ENCODE results near the gene IRF8. TPM values are rescaled to one million over a fixed set of nuclear protein-coding genes. Genes with fewer than 3 reads are reported as not detected.

Gene IRF8
- total and polyA plus RNA-seq, 2 of the 13 experiments (the other 11 are each of a cell fraction or from before 2014, with no cell fraction given): not detected

DNA sequence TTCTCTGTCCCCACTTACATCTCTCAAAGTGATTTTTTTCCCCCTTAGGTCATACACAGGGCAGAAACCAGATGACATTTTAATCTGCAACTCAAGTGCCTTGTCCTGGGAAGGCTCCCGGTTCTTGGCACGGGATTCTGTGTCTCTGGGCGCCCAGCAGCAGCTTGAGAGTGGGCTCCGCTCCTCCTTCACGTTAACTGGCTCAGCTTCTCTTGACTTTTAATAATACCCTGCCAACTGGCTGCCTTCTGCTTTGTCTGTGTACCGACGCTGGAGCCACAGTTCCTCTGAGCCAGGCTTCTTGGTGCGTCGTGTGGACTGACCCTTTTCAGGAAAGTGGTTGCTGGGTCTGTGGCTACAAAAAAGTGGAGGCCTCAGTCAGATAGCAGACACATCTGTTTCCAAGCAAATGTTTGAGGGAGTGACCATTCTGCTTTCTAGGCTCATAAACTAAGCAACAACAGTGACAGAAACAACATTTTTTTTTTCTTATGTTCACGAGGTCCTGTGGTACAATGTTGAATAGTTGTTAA lies 64.9 kb downstream of the IRF8 start:
- peaks cover 4 to 38% of the 10 kb centered on the region in 2 experiments; a peak in 4 of 5 replicates for H3K27me3 ChIP-seq (ENCODE audit: control insufficient read depth in 1 of 2, insufficient read depth in 2 of 2, low read length in 2 of 2)
- TF ChIP-seq RELA (CRISPR knock-in tag; IDR thresholded peaks at IDR 0.05): no peak
- no peak for TF ChIP-seq MED1 (CRISPR knock-in tag; IDR thresholded peaks at IDR 0.05)
- TF ChIP-seq CHD4 (IDR thresholded peaks at IDR 0.05; ENCODE audit: borderline replicate concordance, low read length): no peak
- TF ChIP-seq NFIC (IDR thresholded peaks at IDR 0.05; ENCODE audit: low read length): no peak
- TF ChIP-seq NFE2L2 (IDR thresholded peaks at IDR 0.05; ENCODE audit: low read length): no peak
- TF ChIP-seq, protein P1, sequence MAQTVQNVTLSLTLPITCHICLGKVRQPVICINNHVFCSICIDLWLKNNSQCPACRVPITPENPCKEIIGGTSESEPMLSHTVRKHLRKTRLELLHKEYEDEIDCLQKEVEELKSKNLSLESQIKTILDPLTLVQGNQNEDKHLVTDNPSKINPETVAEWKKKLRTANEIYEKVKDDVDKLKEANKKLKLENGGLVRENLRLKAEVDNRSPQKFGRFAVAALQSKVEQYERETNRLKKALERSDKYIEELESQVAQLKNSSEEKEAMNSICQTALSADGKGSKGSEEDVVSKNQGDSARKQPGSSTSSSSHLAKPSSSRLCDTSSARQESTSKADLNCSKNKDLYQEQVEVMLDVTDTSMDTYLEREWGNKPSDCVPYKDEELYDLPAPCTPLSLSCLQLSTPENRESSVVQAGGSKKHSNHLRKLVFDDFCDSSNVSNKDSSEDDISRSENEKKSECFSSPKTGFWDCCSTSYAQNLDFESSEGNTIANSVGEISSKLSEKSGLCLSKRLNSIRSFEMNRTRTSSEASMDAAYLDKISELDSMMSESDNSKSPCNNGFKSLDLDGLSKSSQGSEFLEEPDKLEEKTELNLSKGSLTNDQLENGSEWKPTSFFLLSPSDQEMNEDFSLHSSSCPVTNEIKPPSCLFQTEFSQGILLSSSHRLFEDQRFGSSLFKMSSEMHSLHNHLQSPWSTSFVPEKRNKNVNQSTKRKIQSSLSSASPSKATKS (CRISPR knock-in tag; IDR thresholded peaks at IDR 0.05): no peak
- H3K4me3 ChIP-seq (replicated peaks in 1 of 3; ENCODE audit: insufficient read depth in 1 of 3, low read depth in 2 of 3, low read length in 3 of 3): no peak overlapping the region
- H4K20me1 ChIP-seq (ENCODE audit: insufficient read depth, low read length): no peaks in the 10 kb centered on the region
- no peaks in the 10 kb centered on the region for H3K79me2 ChIP-seq (ENCODE audit: insufficient read depth, low read length)
- ChIA-PET POLR2A (no interaction called here), CTCF (ENCODE audit: low intra/inter-chr PET ratio, low total read pairs) (no interaction called here)
- no peak overlapping the region for H2AFZ ChIP-seq (ENCODE audit: low read length)
- no peak overlapping the region for H3K9ac ChIP-seq (ENCODE audit: insufficient read depth, low read depth, low read length)
- H3K27ac ChIP-seq (ENCODE audit: extremely low read length, insufficient read depth, low read length): no peak overlapping the region
- FAIRE-seq (no peak), ATAC-seq (no peak), DNase-seq (ENCODE audit: low spot score) (no peak)
- H3K4me2 ChIP-seq (ENCODE audit: low read depth, low read length): no peak overlapping the region
- no peaks in the 10 kb centered on the region for H3K4me1 ChIP-seq (ENCODE audit: insufficient read depth, low read length)
- WGBS (ENCODE audit: low lambda C conversion rate): 51% methylated on average over 10 of the region's 10 CpGs
- in situ Hi-C loops (cut with HindIII; ENCODE audit: extremely low pct_ligation_motif_present, low pct_unique_long_range_greater_than_20kb): no loop called here
- intact Hi-C loops (cut with micrococcal nuclease; ENCODE audit: unreplicated experiment): no loop called here
- H3K36me3 ChIP-seq (replicated peaks in 1 of 2; ENCODE audit: control insufficient read depth in 1 of 2, insufficient read depth in 2 of 2, low read length in 2 of 2): no peaks in the 10 kb centered on the region
- no TSS peak for BruUV-seq (replicated peaks)
- no peaks in the 10 kb centered on the region for H3K9me3 ChIP-seq (ENCODE audit: low read length)

GRCh38 chr16:85965125-85965524 lies 66.2 kb downstream of the IRF8 start:
- H3K27ac ChIP-seq (ENCODE audit: extremely low read length, insufficient read depth, low read length): no peak overlapping the region
- ChIA-PET POLR2A (no interaction called here), CTCF (ENCODE audit: low intra/inter-chr PET ratio, low total read pairs) (no interaction called here)
- 82% methylated on average over 7 of the region's 7 CpGs for WGBS (ENCODE audit: low lambda C conversion rate)
- no peak for FAIRE-seq
- H3K4me2 ChIP-seq (ENCODE audit: low read depth, low read length): no peak overlapping the region
- no peak for ATAC-seq
- H3K27me3 ChIP-seq (ENCODE audit: control insufficient read depth in 1 of 2, insufficient read depth in 2 of 2, low read length in 2 of 2): peaks cover 4 to 36% of the 10 kb centered on the region in 2 experiments; a peak in 4 of 5 replicates
- in situ Hi-C loops (cut with HindIII; ENCODE audit: extremely low pct_ligation_motif_present, low pct_unique_long_range_greater_than_20kb) (no loop called here), intact Hi-C loops (cut with micrococcal nuclease; ENCODE audit: unreplicated experiment) (no loop called here)
- H3K9me3 ChIP-seq (ENCODE audit: low read length): no peaks in the 10 kb centered on the region
- no peak overlapping the region for H3K4me3 ChIP-seq (replicated peaks in 1 of 3; ENCODE audit: insufficient read depth in 1 of 3, low read depth in 2 of 3, low read length in 3 of 3)
- H2AFZ ChIP-seq (ENCODE audit: low read length): no peak overlapping the region
- no peak overlapping the region for H3K9ac ChIP-seq (ENCODE audit: insufficient read depth, low read depth, low read length)
- H3K4me1 ChIP-seq (ENCODE audit: insufficient read depth, low read length): no peaks in the 10 kb centered on the region
- BruUV-seq (replicated peaks): no TSS peak
- DNase-seq (ENCODE audit: low spot score): no peak
- H3K36me3 ChIP-seq (replicated peaks in 1 of 2; ENCODE audit: control insufficient read depth in 1 of 2, insufficient read depth in 2 of 2, low read length in 2 of 2): no peaks in the 10 kb centered on the region
- no peaks in the 10 kb centered on the region for H4K20me1 ChIP-seq (ENCODE audit: insufficient read depth, low read length)
- no peaks in the 10 kb centered on the region for H3K79me2 ChIP-seq (ENCODE audit: insufficient read depth, low read length)
- TF ChIP-seq ZNF746 (CRISPR knock-in tag; IDR thresholded peaks at IDR 0.05) (no peak), ZNF713 (CRISPR knock-in tag; IDR thresholded peaks at IDR 0.05) (no peak), SALL1 (CRISPR knock-in tag; IDR thresholded peaks at IDR 0.05) (no peak), ZNF224 (CRISPR knock-in tag; IDR thresholded peaks at IDR 0.05) (no peak), ZNF280D (CRISPR knock-in tag; IDR thresholded peaks at IDR 0.05) (no peak), ZNF670 (CRISPR knock-in tag; IDR thresholded peaks at IDR 0.05; ENCODE audit: borderline replicate concordance) (no peak), ATF7-NPFF (CRISPR knock-in tag; IDR thresholded peaks at IDR 0.05; ENCODE audit: low read depth) (no peak), JUND (CRISPR knock-in tag; IDR thresholded peaks at IDR 0.05) (no peak), ZNF234 (CRISPR knock-in tag; conservative IDR thresholded peaks at IDR 0.05) (no peak), GATAD1 (CRISPR knock-in tag; IDR thresholded peaks at IDR 0.05) (no peak)

Data from HepG2 (cell line).